Measurements from ENCODE around the gene PALB2. TPM values are rescaled to one million over a fixed set of nuclear protein-coding genes. Genes with fewer than 3 reads are reported as not detected.

PALB2 gene
- total RNA-seq, 1 experiment from 2014 or later: 19.7 TPM

- Histone ChIP-seq H3K79me2 (ENCODE audit: low read length) (no peaks in the 10 kb centered on the region), H3K27me3 (ENCODE audit: low read length) (no peaks in the 10 kb centered on the region), H3K27ac (ENCODE audit: low read length) (0 out of 2 replicates have a peak overlapping the region, but pooled peaks have one; percentile 3), H3K4me1 (ENCODE audit: low read length) (peaks cover 7% of the 10 kb centered on the region), H3K9me2 (replicated peaks; ENCODE audit: insufficient read depth, low read length) (no peaks in the 10 kb centered on the region), H2AFZ (ENCODE audit: low read length) (no peak overlapping the region), H4K20me1 (ENCODE audit: insufficient read depth, low read depth, low read length) (no peaks in the 10 kb centered on the region), H3K36me3 (ENCODE audit: insufficient read depth, low read length) (peaks cover 11% of the 10 kb centered on the region; the same call in 1 of the 2 replicates), H3K9ac (ENCODE audit: low read length) (no peak overlapping the region), H3K4me3 (ENCODE audit: low read length) (no peak overlapping the region), H3K9me3 (ENCODE audit: low read length) (no peaks in the 10 kb centered on the region), H3K4me2 (ENCODE audit: low read depth, low read length, poor library complexity, severe bottlenecking) (no peak overlapping the region)
- peak; percentile 59 for DNase-seq
Observed at GRCh38 chr16:23575834-23576233, 65.3 kb downstream of the PALB2 start.

DNA sequence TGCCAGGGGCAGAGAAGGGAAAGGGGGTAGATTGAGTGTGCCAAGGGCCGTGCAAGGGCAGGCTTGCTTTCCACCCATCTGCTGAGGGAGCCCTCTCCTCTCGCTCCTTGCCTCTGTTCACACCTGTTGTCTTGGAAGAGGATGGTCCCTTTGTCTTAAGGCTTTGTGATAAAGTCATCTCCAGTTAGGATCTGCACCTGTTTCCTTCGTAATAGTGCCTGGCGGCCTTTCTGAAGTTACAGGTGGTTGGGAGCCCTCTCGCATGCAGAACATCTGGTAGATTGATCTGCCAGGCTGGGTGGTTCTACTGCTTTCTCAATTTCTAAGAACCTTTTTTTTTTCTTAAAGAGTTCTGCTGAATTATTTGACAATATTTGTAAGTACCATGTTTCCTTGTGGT lies 67.3 kb downstream of the PALB2 start:
- H3K9ac ChIP-seq (ENCODE audit: low read length): no peak overlapping the region
- peaks cover 28% of the 10 kb centered on the region for H3K4me1 ChIP-seq (ENCODE audit: low read length)
- no peak overlapping the region for H3K27ac ChIP-seq (ENCODE audit: low read length)
- no peak overlapping the region for H3K4me2 ChIP-seq (ENCODE audit: low read depth, low read length, poor library complexity, severe bottlenecking)
- H2AFZ ChIP-seq (ENCODE audit: low read length): no peak overlapping the region
- H3K9me3 ChIP-seq (ENCODE audit: low read length): no peaks in the 10 kb centered on the region
- no peaks in the 10 kb centered on the region for H4K20me1 ChIP-seq (ENCODE audit: insufficient read depth, low read depth, low read length)
- H3K4me3 ChIP-seq (ENCODE audit: low read length): no peak overlapping the region
- no peaks in the 10 kb centered on the region for H3K27me3 ChIP-seq (ENCODE audit: low read length)
- peaks cover 6% of the 10 kb centered on the region; the same call in 1 of the 2 replicates for H3K36me3 ChIP-seq (ENCODE audit: insufficient read depth, low read length)
- H3K9me2 ChIP-seq (replicated peaks; ENCODE audit: insufficient read depth, low read length): no peaks in the 10 kb centered on the region
- no peak for DNase-seq
- H3K79me2 ChIP-seq (ENCODE audit: low read length): no peaks in the 10 kb centered on the region

GRCh38 chr16:23572394-23572793 lies 68.7 kb downstream of the PALB2 start:
- peaks cover 11% of the 10 kb centered on the region; the same call in 1 of the 2 replicates for H3K36me3 ChIP-seq (ENCODE audit: insufficient read depth, low read length)

GRCh38 chr16:23571895-23572294 lies 69.2 kb downstream of the PALB2 start:
- peaks cover 29% of the 10 kb centered on the region for H3K4me1 ChIP-seq (ENCODE audit: low read length)
- H3K27me3 ChIP-seq (ENCODE audit: low read length): no peaks in the 10 kb centered on the region
- no peaks in the 10 kb centered on the region for H4K20me1 ChIP-seq (ENCODE audit: insufficient read depth, low read depth, low read length)
- no peaks in the 10 kb centered on the region for H3K9me2 ChIP-seq (replicated peaks; ENCODE audit: insufficient read depth, low read length)
- no peak for DNase-seq
- H3K4me3 ChIP-seq (ENCODE audit: low read length): no peak overlapping the region
- H3K79me2 ChIP-seq (ENCODE audit: low read length): peaks cover 4% of the 10 kb centered on the region; the same call in 1 of the 2 replicates
- no peaks in the 10 kb centered on the region for H3K9me3 ChIP-seq (ENCODE audit: low read length)
- no peak overlapping the region for H3K9ac ChIP-seq (ENCODE audit: low read length)
- no peak overlapping the region for H3K4me2 ChIP-seq (ENCODE audit: low read depth, low read length, poor library complexity, severe bottlenecking)
- H3K36me3 ChIP-seq (ENCODE audit: insufficient read depth, low read length): peaks cover 15% of the 10 kb centered on the region; the same call in 1 of the 2 replicates
- no peak overlapping the region for H2AFZ ChIP-seq (ENCODE audit: low read length)
- peak overlapping the region; percentile 89; the same call in 1 of the 2 replicates for H3K27ac ChIP-seq (ENCODE audit: low read length)

More at GRCh38 chr16:23572394-23572793, 68.7 kb downstream of the PALB2 start:
- Histone ChIP-seq H3K79me2 (ENCODE audit: low read length) (peaks cover 3% of the 10 kb centered on the region; the same call in 1 of the 2 replicates), H3K4me2 (ENCODE audit: low read depth, low read length, poor library complexity, severe bottlenecking) (no peak overlapping the region), H2AFZ (ENCODE audit: low read length) (no peak overlapping the region), H3K9ac (ENCODE audit: low read length) (no peak overlapping the region), H3K4me3 (ENCODE audit: low read length) (no peak overlapping the region), H3K27ac (ENCODE audit: low read length) (no peak overlapping the region), H3K9me3 (ENCODE audit: low read length) (no peaks in the 10 kb centered on the region), H3K9me2 (replicated peaks; ENCODE audit: insufficient read depth, low read length) (no peaks in the 10 kb centered on the region), H4K20me1 (ENCODE audit: insufficient read depth, low read depth, low read length) (no peaks in the 10 kb centered on the region), H3K27me3 (ENCODE audit: low read length) (no peaks in the 10 kb centered on the region), H3K4me1 (ENCODE audit: low read length) (peaks cover 29% of the 10 kb centered on the region)
- no peak for DNase-seq

GRCh38 chr16:23570992-23571632 lies 70.0 kb downstream of the PALB2 start:
- H2AFZ ChIP-seq (ENCODE audit: low read length): no peak overlapping the region
- H3K79me2 ChIP-seq (ENCODE audit: low read length): peaks cover 4% of the 10 kb centered on the region; the same call in 1 of the 2 replicates
- H3K9ac ChIP-seq (ENCODE audit: low read length): peak overlapping the region; percentile 32; the same call in 1 of the 2 replicates
- no peaks in the 10 kb centered on the region for H4K20me1 ChIP-seq (ENCODE audit: insufficient read depth, low read depth, low read length)
- no peak overlapping the region for H3K4me3 ChIP-seq (ENCODE audit: low read length)
- H3K36me3 ChIP-seq (ENCODE audit: insufficient read depth, low read length): peaks cover 19% of the 10 kb centered on the region; the same call in 1 of the 2 replicates
- peaks cover 29% of the 10 kb centered on the region for H3K4me1 ChIP-seq (ENCODE audit: low read length)
- no peaks in the 10 kb centered on the region for H3K27me3 ChIP-seq (ENCODE audit: low read length)
- H3K4me2 ChIP-seq (ENCODE audit: low read depth, low read length, poor library complexity, severe bottlenecking): peak overlapping the region; percentile 53
- H3K9me2 ChIP-seq (replicated peaks; ENCODE audit: insufficient read depth, low read length): no peaks in the 10 kb centered on the region
- DNase-seq: peak; percentile 83
- no peaks in the 10 kb centered on the region for H3K9me3 ChIP-seq (ENCODE audit: low read length)
- peak overlapping the region; percentile 89 for H3K27ac ChIP-seq (ENCODE audit: low read length)

DNA sequence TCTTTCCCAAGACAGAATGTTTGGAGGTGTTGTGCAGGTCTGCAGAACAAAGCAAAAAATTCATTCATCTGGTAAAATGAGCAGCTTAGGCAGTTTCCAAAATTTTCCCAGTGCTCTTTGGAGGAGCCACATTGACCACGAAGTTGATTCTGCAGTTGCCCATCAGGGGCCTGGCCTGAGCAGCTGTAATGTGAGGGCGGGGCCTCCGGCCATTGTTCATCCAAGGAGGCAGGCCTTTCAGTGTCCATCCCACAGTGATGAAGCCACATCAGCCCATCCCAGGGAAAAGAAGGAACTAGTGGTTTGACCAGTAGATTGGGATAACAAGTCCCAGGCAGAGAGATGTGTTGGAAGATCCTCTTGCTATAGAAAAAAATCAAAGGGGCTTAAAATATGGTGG lies 73.5 kb downstream of the PALB2 start:
- H3K36me3 ChIP-seq (ENCODE audit: insufficient read depth, low read length): peaks cover 46% of the 10 kb centered on the region
- no peak overlapping the region for H2AFZ ChIP-seq (ENCODE audit: low read length)
- no peak overlapping the region for H3K27ac ChIP-seq (ENCODE audit: low read length)
- no peaks in the 10 kb centered on the region for H3K9me2 ChIP-seq (replicated peaks; ENCODE audit: insufficient read depth, low read length)
- H3K9me3 ChIP-seq (ENCODE audit: low read length): no peaks in the 10 kb centered on the region
- H3K9ac ChIP-seq (ENCODE audit: low read length): no peak overlapping the region
- no peak for DNase-seq
- peaks cover 29% of the 10 kb centered on the region for H3K4me1 ChIP-seq (ENCODE audit: low read length)
- no peak overlapping the region for H3K4me3 ChIP-seq (ENCODE audit: low read length)
- H3K4me2 ChIP-seq (ENCODE audit: low read depth, low read length, poor library complexity, severe bottlenecking): no peak overlapping the region
- peaks cover 14% of the 10 kb centered on the region; the same call in 1 of the 2 replicates for H3K79me2 ChIP-seq (ENCODE audit: low read length)
- H3K27me3 ChIP-seq (ENCODE audit: low read length): no peaks in the 10 kb centered on the region
- no peaks in the 10 kb centered on the region; the same call in 1 of the 2 replicates for H4K20me1 ChIP-seq (ENCODE audit: insufficient read depth, low read depth, low read length)

DNA sequence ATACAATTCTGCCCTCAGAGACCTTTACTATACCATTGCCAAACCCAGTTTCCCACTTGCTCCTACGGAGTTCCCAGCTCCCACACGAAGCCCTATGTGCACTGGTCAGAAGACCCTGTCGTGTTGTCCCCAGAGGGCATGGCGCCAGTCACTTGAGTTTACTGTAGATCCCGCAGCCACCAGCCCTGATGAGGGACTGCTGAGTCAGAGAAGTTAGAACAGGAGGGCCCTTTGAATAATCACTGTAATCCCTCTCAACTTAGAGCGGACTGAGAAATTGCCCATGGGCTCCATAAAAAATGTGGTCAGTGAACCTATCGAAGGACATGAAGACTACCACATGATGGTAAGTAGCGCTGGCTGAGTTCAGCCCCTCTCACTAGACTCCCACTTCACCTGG lies 74.4 kb downstream of the PALB2 start:
- Histone ChIP-seq H2AFZ (ENCODE audit: low read length) (no peak overlapping the region), H3K9me2 (replicated peaks; ENCODE audit: insufficient read depth, low read length) (no peaks in the 10 kb centered on the region), H3K4me3 (ENCODE audit: low read length) (no peak overlapping the region), H3K27ac (ENCODE audit: low read length) (no peak overlapping the region), H3K9me3 (ENCODE audit: low read length) (no peaks in the 10 kb centered on the region), H3K9ac (ENCODE audit: low read length) (no peak overlapping the region), H3K4me1 (ENCODE audit: low read length) (peaks cover 29% of the 10 kb centered on the region), H3K27me3 (ENCODE audit: low read length) (no peaks in the 10 kb centered on the region), H4K20me1 (ENCODE audit: insufficient read depth, low read depth, low read length) (no peaks in the 10 kb centered on the region; the same call in 1 of the 2 replicates), H3K79me2 (ENCODE audit: low read length) (peaks cover 21% of the 10 kb centered on the region), H3K36me3 (ENCODE audit: insufficient read depth, low read length) (peaks cover 54% of the 10 kb centered on the region), H3K4me2 (ENCODE audit: low read depth, low read length, poor library complexity, severe bottlenecking) (no peak overlapping the region)
- no peak for DNase-seq

- H3K27ac ChIP-seq (ENCODE audit: low read length): no peak overlapping the region
- H3K4me1 ChIP-seq (ENCODE audit: low read length): peaks cover 15% of the 10 kb centered on the region
- no peak overlapping the region for H3K4me3 ChIP-seq (ENCODE audit: low read length)
- no peak for DNase-seq
- H3K9ac ChIP-seq (ENCODE audit: low read length): no peak overlapping the region
- H3K4me2 ChIP-seq (ENCODE audit: low read depth, low read length, poor library complexity, severe bottlenecking): no peak overlapping the region
- H3K79me2 ChIP-seq (ENCODE audit: low read length): peaks cover 40% of the 10 kb centered on the region
- H3K36me3 ChIP-seq (ENCODE audit: insufficient read depth, low read length): peaks cover 72% of the 10 kb centered on the region
- H3K27me3 ChIP-seq (ENCODE audit: low read length): no peaks in the 10 kb centered on the region
- no peaks in the 10 kb centered on the region for H3K9me2 ChIP-seq (replicated peaks; ENCODE audit: insufficient read depth, low read length)
- H2AFZ ChIP-seq (ENCODE audit: low read length): no peak overlapping the region
- no peaks in the 10 kb centered on the region for H3K9me3 ChIP-seq (ENCODE audit: low read length)
- H4K20me1 ChIP-seq (ENCODE audit: insufficient read depth, low read depth, low read length): no peaks in the 10 kb centered on the region; the same call in none of the 2 replicates
Observed at GRCh38 chr16:23564575-23565363, 76.3 kb downstream of the PALB2 start.
